ENCODE data around the gene CCNG2. TPM values are rescaled to one million over a fixed set of nuclear protein-coding genes. Genes with fewer than 3 reads are reported as not detected.

Gene CCNG2
- total and polyA plus RNA-seq, 9 of the 15 experiments (the other 6 are each of a cell fraction or from before 2014, with no cell fraction given): 0.49 to 6.6 (median 2.9) TPM

GRCh38 chr4:77157859-77158486 lies 966 bp downstream of the CCNG2 start (continued):
- no peak for TF ChIP-seq E2F4 (CRISPR knock-in tag; IDR thresholded peaks at IDR 0.05; ENCODE audit: low read depth)
- no peak for TF ChIP-seq LCOR (CRISPR knock-in tag; IDR thresholded peaks at IDR 0.05)
- TF ChIP-seq CREB1 (IDR thresholded peaks at IDR 0.05): no peak
- TF ChIP-seq CREB1 (CRISPR knock-in tag; IDR thresholded peaks at IDR 0.05): 0 out of 2 replicates have a peak, but pooled peaks have one; percentile 16
- no peak for TF ChIP-seq ZNF232 (CRISPR knock-in tag; IDR thresholded peaks at IDR 0.05)
- TF ChIP-seq FOXP1 (CRISPR knock-in tag; IDR thresholded peaks at IDR 0.05): no peak
- no peak for TF ChIP-seq ZZZ3 (IDR thresholded peaks at IDR 0.05)
- no peak for TF ChIP-seq FOXO4 (CRISPR knock-in tag; IDR thresholded peaks at IDR 0.05)
- no peak for TF ChIP-seq TOE1 (IDR thresholded peaks at IDR 0.05; ENCODE audit: borderline replicate concordance)
- no peak for TF ChIP-seq TOE1 (CRISPR knock-in tag; IDR thresholded peaks at IDR 0.05; ENCODE audit: borderline replicate concordance, low read depth)
- 0 out of 2 replicates have a peak, but pooled peaks have one; percentile 16 for TF ChIP-seq FOSL1 (tag; conservative IDR thresholded peaks at IDR 0.05)
- TF ChIP-seq HDAC6 (IDR thresholded peaks at IDR 0.05; ENCODE audit: low read depth, low read length): no peak
- TF ChIP-seq ZNF589 (CRISPR knock-in tag; IDR thresholded peaks at IDR 0.05; ENCODE audit: low read depth): no peak
- TF ChIP-seq DLX4 (CRISPR knock-in tag; IDR thresholded peaks at IDR 0.05): no peak
- no peak for TF ChIP-seq BRD4 (IDR thresholded peaks at IDR 0.05)
- no peak; the same call in 1 of the 2 replicates for TF ChIP-seq ARID1B (IDR thresholded peaks at IDR 0.05)
- TF ChIP-seq CAMTA2 (CRISPR knock-in tag; conservative IDR thresholded peaks at IDR 0.05): no peak
- no peak for TF ChIP-seq STAT5B (CRISPR knock-in tag; IDR thresholded peaks at IDR 0.05)
- TF ChIP-seq KLF6 (CRISPR knock-in tag; IDR thresholded peaks at IDR 0.05; ENCODE audit: borderline replicate concordance): peak; percentile 64; the same call in 1 of the 2 replicates
- no peak for TF ChIP-seq CC2D1A (IDR thresholded peaks at IDR 0.05)
- TF ChIP-seq TEAD1 (CRISPR knock-in tag; IDR thresholded peaks at IDR 0.05): no peak
- TF ChIP-seq NFYB (IDR thresholded peaks at IDR 0.05; ENCODE audit: extremely low read depth, insufficient read length): no peak
- no peak; the same call in 1 of the 2 replicates for TF ChIP-seq EGR1 (conservative IDR thresholded peaks at IDR 0.05)
- no peak for TF ChIP-seq RNF2 (IDR thresholded peaks at IDR 0.05)
- TF ChIP-seq NFIC (IDR thresholded peaks at IDR 0.05): no peak
